Kidney capillary endothelial cell (primary cell): ENCODE results near the gene TDRD15.
"Not testable (repeated sequence)": the region's sequence is repeated elsewhere in the genome, so short reads cannot be mapped to it uniquely, and the experiment has no call there.

Source experiments
- DNase-seq: peaks from one replicate; pipeline ENCODE4 v3.0.0-alpha.2; 2018; ENCODE audit warnings: low spot score

The TDRD15 gene

DNA sequence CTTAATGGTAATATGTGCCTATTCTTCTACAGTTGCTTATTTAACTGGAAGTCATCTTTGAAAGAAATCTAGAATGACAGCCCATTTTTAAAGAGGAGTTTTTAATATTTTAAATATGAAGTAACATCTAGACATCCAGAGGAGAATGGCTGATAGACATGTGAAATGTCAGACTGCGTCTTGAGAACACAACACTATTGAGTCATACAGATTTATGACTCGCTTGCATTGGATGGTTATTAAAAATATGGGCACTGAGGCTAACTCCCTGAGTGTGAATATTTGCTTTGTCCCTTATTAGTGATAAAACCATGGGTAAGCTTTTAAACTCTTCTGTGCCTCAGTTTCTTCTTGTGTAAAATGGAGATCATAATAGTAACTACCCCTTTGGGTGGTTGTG is 22.9 kb downstream of the TDRD15 start:
- DNase-seq: no peak

- DNase-seq: no peak
These were observed 24.9 kb downstream of the TDRD15 start for GRCh38 chr2:21148718-21149117.

DNA sequence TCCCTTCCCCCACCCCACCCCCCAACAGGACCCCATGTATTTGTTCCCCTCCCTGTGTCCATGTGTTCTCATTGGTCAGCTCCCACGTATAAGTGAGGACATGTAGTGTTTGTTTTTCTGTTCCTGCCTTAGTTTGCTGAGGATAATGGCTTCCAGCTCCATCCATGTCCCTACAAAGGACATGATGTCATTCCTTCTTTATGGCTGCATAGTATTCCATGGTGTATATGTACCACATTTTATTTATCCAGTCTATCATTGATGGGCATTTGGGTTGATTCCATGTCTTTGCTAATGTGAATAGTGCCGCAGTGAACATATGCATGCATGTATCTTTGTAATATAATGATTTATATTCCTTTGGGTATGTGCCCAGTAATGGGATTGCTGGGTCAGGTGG is 27.5 kb downstream of the TDRD15 start:
- DNase-seq: not testable (repeated sequence)

- DNase-seq: no peak
These were observed 31.8 kb downstream of the TDRD15 start for GRCh38 chr2:21155365-21156136.

DNA sequence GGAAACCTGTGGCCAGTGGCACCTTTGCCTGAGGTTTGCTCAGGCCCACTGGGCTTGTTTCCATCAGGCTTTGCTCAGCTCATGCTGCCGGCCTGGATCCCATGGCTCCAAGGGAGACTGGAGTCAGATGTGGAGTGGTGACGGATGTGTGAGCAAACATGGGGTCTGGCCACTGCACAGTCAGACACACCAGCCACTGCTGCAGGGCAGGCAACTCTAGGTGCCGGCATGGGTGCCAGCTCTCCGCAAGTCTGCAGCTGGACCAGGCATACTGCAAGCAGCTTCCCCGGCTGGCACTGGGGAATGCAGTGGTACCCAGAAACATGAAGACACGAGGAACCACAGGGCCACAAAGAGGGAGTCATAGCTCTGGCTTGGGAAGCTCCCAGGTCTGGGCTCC is 37.4 kb downstream of the TDRD15 start:
- DNase-seq: no peak

DNA sequence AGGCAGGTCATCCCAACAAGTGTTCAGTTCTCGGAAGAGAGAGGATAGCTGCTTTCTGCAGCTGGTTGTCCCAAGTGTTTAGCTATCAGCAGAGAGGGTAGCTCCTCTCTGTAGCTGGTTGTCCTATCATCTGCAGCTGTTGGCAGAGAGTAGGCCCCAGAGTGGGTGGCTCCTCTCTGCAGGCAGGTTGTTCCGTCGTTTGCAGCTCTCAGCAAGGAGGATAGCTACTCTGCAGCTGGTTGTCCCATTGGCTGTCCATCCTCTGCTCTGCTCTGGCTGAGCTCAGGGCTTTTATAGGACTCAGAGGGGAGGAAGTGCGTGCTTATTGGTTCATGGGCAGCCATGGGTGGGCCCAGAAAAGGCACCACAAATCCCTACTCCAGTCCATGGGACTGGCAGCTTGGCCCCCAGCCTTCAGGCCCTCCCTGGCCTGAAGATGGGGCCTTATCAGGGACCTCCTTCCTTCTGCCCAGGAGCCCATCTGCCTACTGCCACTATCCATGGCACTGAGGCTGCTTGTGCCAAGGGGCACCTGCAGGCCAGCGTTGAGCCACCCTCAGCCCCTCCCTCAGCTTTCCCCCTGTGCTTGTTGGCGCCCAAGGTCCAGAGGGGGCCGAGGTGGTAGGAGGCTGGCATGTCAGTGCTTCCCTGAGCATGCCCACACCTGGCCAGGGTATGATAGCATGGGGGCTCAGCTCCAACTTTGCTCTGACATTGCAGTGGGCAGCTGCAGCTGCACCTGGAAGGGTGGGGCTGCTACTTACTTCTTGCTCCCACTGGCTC is 38.3 kb downstream of the TDRD15 start:
- no peak for DNase-seq

DNA sequence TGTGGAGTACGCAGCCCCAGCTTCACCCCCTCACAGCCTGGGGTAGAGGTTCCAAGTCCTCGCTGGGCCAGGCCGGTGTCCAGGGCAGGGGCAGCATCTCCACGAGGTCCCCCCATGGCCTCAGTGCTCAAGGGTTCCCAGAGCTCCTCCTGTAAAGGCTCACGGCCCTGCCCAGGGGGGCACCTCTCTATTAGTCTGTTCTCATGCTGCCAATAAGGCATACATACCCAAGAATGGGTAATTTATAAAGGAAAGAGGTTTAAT is 38.8 kb downstream of the TDRD15 start:
- DNase-seq: no peak

GRCh38 chr2:21163213-21163612 is 39.4 kb downstream of the TDRD15 start:
- no peak for DNase-seq

GRCh38 chr2:21165350-21165749 is 41.6 kb downstream of the TDRD15 start:
- peak; percentile 9 for DNase-seq

DNA sequence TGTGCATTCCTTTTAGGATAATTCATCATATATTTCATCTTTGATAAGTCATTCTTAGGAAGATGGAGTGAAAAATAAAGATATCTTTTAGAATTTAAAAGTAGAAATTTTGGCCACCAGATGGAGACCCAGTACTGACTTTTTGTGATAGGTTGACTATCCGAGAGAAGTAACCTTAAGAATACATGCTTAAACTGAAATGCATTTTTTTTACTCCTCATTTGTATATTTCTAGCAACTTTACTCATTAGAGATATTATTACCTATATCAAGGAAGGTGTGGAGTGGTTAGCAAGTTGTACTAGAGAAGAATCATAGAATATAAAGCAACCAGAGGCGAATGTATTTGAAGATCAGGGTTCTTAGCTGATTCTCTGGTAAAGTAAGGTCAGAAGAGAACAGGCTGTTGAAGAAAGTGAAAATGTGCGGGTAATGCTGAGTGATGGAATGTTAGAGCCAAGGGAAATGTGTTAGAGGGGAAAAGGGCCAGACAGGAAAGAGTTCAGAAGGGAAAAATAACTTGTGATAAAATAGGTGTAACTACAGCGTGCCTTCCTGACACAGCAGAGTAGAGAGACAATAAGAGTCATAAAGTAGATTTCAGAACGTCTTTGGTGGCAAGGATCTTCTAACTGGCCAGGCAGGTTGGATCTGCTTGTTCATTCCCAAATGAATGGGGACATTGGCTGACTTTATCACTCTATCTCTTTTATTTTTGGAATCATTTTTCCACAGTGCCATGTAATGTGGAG is 52.3 kb downstream of the TDRD15 start:
- DNase-seq: peak; percentile 51

- DNase-seq: no peak
These were observed 58.2 kb downstream of the TDRD15 start for GRCh38 chr2:21181957-21182356.

- DNase-seq: no peak
These were observed 59.5 kb downstream of the TDRD15 start for GRCh38 chr2:21183306-21183705.

GRCh38 chr2:21183726-21184125 is 60.0 kb downstream of the TDRD15 start:
- no peak for DNase-seq

DNA sequence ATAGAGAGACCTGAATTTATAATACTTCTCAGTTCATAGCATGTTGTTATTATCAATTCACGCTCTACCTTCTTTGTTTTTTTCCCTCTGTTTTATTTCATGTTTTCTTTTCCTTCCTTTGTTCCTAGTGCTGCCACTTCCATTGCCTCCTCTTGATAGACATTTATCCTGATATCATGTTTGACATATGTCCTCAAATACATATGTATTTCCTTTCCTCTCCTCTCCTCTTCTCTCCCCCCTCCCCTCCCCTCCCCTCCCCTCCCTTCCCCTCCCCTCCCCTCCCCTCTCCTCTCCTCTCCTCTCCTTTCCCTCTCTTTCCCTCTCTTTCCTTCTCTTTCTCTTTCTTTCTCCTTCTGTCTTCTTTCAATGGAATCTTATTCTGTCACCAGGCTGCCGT is 67.8 kb downstream of the TDRD15 start:
- DNase-seq: no peak
